RPMI7951 (cell line): ENCODE results near the gene ITPKA. TPM values are rescaled to one million over a fixed set of nuclear protein-coding genes. Genes with fewer than 3 reads are reported as not detected.

ENCODE experiments used
- DNase-seq: peaks from one replicate; pipeline ENCODE4 v3.0.0-alpha.2; 2012; ENCODE audit warnings: low read depth
- total RNA-seq: library from RNA; depleted of rRNA; stranded (reverse); fragments of >200 nt; shearing (Covaris generic); gene quantifications from 2 replicates; pipeline ENCODE4 v1.2.3, GENCODE V29; 2014

ITPKA gene
- total RNA-seq, 1 experiment from 2014 or later: 13.2 TPM

- DNase-seq: peak; percentile 98
Observed at GRCh38 chr15:41490355-41490754, 3.3 kb upstream of the ITPKA start.

GRCh38 chr15:41491889-41492288, 1.8 kb upstream of the ITPKA start:
- no peak for DNase-seq

- DNase-seq: no peak
Observed at GRCh38 chr15:41492597-41493204, 973 bp upstream of the ITPKA start.

- DNase-seq: no peak
Observed at GRCh38 chr15:41493902-41494189, 172 bp downstream of the ITPKA start.

GRCh38 chr15:41494190-41494921, 682 bp downstream of the ITPKA start:
- no peak for DNase-seq

GRCh38 chr15:41494922-41495735, 1.5 kb downstream of the ITPKA start:
- DNase-seq: no peak

- no peak for DNase-seq
Observed at GRCh38 chr15:41495736-41496599, 2.3 kb downstream of the ITPKA start.

- DNase-seq: no peak
Observed at GRCh38 chr15:41498657-41499056, 5.0 kb downstream of the ITPKA start.

GRCh38 chr15:41499109-41499851, 5.6 kb downstream of the ITPKA start:
- no peak for DNase-seq

GRCh38 chr15:41501191-41501917, 7.7 kb downstream of the ITPKA start:
- peak; percentile 28 for DNase-seq

- no peak for DNase-seq
Observed at GRCh38 chr15:41501931-41502794, 8.5 kb downstream of the ITPKA start.

- DNase-seq: no peak
Observed at GRCh38 chr15:41502795-41503668, 9.4 kb downstream of the ITPKA start.

GRCh38 chr15:41503669-41504010, 10.0 kb downstream of the ITPKA start:
- no peak for DNase-seq

GRCh38 chr15:41504751-41505492, 11.2 kb downstream of the ITPKA start:
- DNase-seq: no peak

GRCh38 chr15:41505776-41506175, 12.1 kb downstream of the ITPKA start:
- no peak for DNase-seq

GRCh38 chr15:41506796-41507341, 13.2 kb downstream of the ITPKA start:
- no peak for DNase-seq

GRCh38 chr15:41507820-41508290, 14.2 kb downstream of the ITPKA start:
- no peak for DNase-seq

- no peak for DNase-seq
Observed at GRCh38 chr15:41510728-41511127, 17.1 kb downstream of the ITPKA start.
